Measurements from ENCODE around the gene ABI2. TPM values are rescaled to one million over a fixed set of nuclear protein-coding genes. Genes with fewer than 3 reads are reported as not detected.
A peak's percentile ranks its signal among the peaks of the same experiment; 100 is the strongest.

The ABI2 gene
- total and polyA plus RNA-seq, 4 donors = 11.7 to 68.1 (median 26.3) TPM

GRCh38 chr2:203463266-203463678 is 135.1 kb downstream of the ABI2 start:
- H3K9me3 ChIP-seq (ENCODE audit: control insufficient read depth in 4 of 4, insufficient read depth in 3 of 4, low read length in 3 of 4) = no peaks in the 10 kb centered on the region
- H3K27ac ChIP-seq (ENCODE audit: low read depth in 1 of 2, low read length in 1 of 2) = no peak overlapping the region
- peak in 2 of 3 donors; percentile 61 to 77 for DNase-seq
- no peaks in the 10 kb centered on the region for H3K27me3 ChIP-seq (ENCODE audit: control insufficient read depth in 3 of 3, insufficient read depth in 3 of 3, low read length in 2 of 3)
- H3K4me3 ChIP-seq = no peak overlapping the region
- H3K4me1 ChIP-seq (ENCODE audit: control insufficient read depth in 5 of 5, insufficient read depth in 5 of 5, low read length in 5 of 5) = peaks cover 0 to 13% (median 2%) of the 10 kb centered on the region in 5 donors
- H3K9ac ChIP-seq (ENCODE audit: insufficient read depth in 1 of 2, low read length in 2 of 2) = no peak overlapping the region
- no peak for ATAC-seq (ENCODE audit: insufficient read depth, low FRiP score)
- peaks cover 3 to 18% (median 6%) of the 10 kb centered on the region in 4 donors for H3K36me3 ChIP-seq (ENCODE audit: control insufficient read depth in 4 of 4, insufficient read depth in 4 of 4, low read length in 4 of 4)
- no peak for TF ChIP-seq CTCF (IDR thresholded peaks at IDR 0.05; ENCODE audit: control extremely low read depth, extremely low read depth)

GRCh38 chr2:203469546-203469945 is 141.4 kb downstream of the ABI2 start:
- WGBS, 2 donors = 12 to 40% methylated on average over 1 of the region's 1 CpG
- ATAC-seq (ENCODE audit: insufficient read depth, low FRiP score) = no peak

GRCh38 chr2:203470371-203470770 is 142.2 kb downstream of the ABI2 start:
- no peaks in the 10 kb centered on the region for H3K9me3 ChIP-seq (ENCODE audit: control insufficient read depth in 4 of 4, insufficient read depth in 3 of 4, low read length in 3 of 4)
- DNase-seq = no peak
- WGBS, 2 donors = 79 to 88% methylated on average over 4 of the region's 4 CpGs
- TF ChIP-seq CTCF (IDR thresholded peaks at IDR 0.05; ENCODE audit: control extremely low read depth, extremely low read depth) = no peak
- no peak overlapping the region for H3K27ac ChIP-seq (ENCODE audit: low read depth in 1 of 2, low read length in 1 of 2)
- no peak overlapping the region for H3K9ac ChIP-seq (ENCODE audit: insufficient read depth in 1 of 2, low read length in 2 of 2)
- no peaks in the 10 kb centered on the region for H3K27me3 ChIP-seq (ENCODE audit: control insufficient read depth in 3 of 3, insufficient read depth in 3 of 3, low read length in 2 of 3)
- H3K36me3 ChIP-seq (ENCODE audit: control insufficient read depth in 4 of 4, insufficient read depth in 4 of 4, low read length in 4 of 4) = peaks cover 0 to 4% (median 0%) of the 10 kb centered on the region in 4 donors
- H3K4me3 ChIP-seq = no peak overlapping the region
- ATAC-seq (ENCODE audit: insufficient read depth, low FRiP score) = no peak
- H3K4me1 ChIP-seq (ENCODE audit: control insufficient read depth in 5 of 5, insufficient read depth in 5 of 5, low read length in 5 of 5) = peaks cover 0 to 7% (median 0%) of the 10 kb centered on the region in 5 donors

More at GRCh38 chr2:203469546-203469945, 141.4 kb downstream of the ABI2 start:
- no peak overlapping the region for H3K9ac ChIP-seq (ENCODE audit: insufficient read depth in 1 of 2, low read length in 2 of 2)
- no peaks in the 10 kb centered on the region for H3K27me3 ChIP-seq (ENCODE audit: control insufficient read depth in 3 of 3, insufficient read depth in 3 of 3, low read length in 2 of 3)
- no peak for DNase-seq
- H3K27ac ChIP-seq (ENCODE audit: low read depth in 1 of 2, low read length in 1 of 2) = no peak overlapping the region
- no peaks in the 10 kb centered on the region for H3K9me3 ChIP-seq (ENCODE audit: control insufficient read depth in 4 of 4, insufficient read depth in 3 of 4, low read length in 3 of 4)
- peaks cover 0 to 7% (median 0%) of the 10 kb centered on the region in 5 donors for H3K4me1 ChIP-seq (ENCODE audit: control insufficient read depth in 5 of 5, insufficient read depth in 5 of 5, low read length in 5 of 5)
- TF ChIP-seq CTCF (IDR thresholded peaks at IDR 0.05; ENCODE audit: control extremely low read depth, extremely low read depth) = no peak
- peaks cover 0 to 4% (median 2%) of the 10 kb centered on the region in 4 donors for H3K36me3 ChIP-seq (ENCODE audit: control insufficient read depth in 4 of 4, insufficient read depth in 4 of 4, low read length in 4 of 4)
- H3K4me3 ChIP-seq = no peak overlapping the region

GRCh38 chr2:203471323-203471722 is 143.1 kb downstream of the ABI2 start:
- WGBS, 2 donors = 86 to 89% methylated on average over 5 of the region's 5 CpGs
- ATAC-seq (ENCODE audit: insufficient read depth, low FRiP score) = no peak

More at GRCh38 chr2:203471323-203471722, 143.1 kb downstream of the ABI2 start:
- H3K27me3 ChIP-seq (ENCODE audit: control insufficient read depth in 3 of 3, insufficient read depth in 3 of 3, low read length in 2 of 3) = no peaks in the 10 kb centered on the region
- TF ChIP-seq CTCF (IDR thresholded peaks at IDR 0.05; ENCODE audit: control extremely low read depth, extremely low read depth) = no peak
- no peak overlapping the region for H3K4me3 ChIP-seq
- DNase-seq = no peak
- H3K9me3 ChIP-seq (ENCODE audit: control insufficient read depth in 4 of 4, insufficient read depth in 3 of 4, low read length in 3 of 4) = no peaks in the 10 kb centered on the region
- peaks cover 0 to 7% (median 0%) of the 10 kb centered on the region in 5 donors for H3K4me1 ChIP-seq (ENCODE audit: control insufficient read depth in 5 of 5, insufficient read depth in 5 of 5, low read length in 5 of 5)
- peaks cover 0 to 4% (median 0%) of the 10 kb centered on the region in 4 donors for H3K36me3 ChIP-seq (ENCODE audit: control insufficient read depth in 4 of 4, insufficient read depth in 4 of 4, low read length in 4 of 4)
- H3K9ac ChIP-seq (ENCODE audit: insufficient read depth in 1 of 2, low read length in 2 of 2) = no peak overlapping the region
- no peak overlapping the region for H3K27ac ChIP-seq (ENCODE audit: low read depth in 1 of 2, low read length in 1 of 2)
